Suprapubic skin (tissue), 4 donors: Measurements from ENCODE around the gene KLRC3.

Experiments
- CTCF ChIP-seq, 2 donors: fragments of 200-600 bp in 1 of 2; fragments of 450-650 bp in 1 of 2; sonication (generic) in 1 of 2; IDR thresholded peaks; one replicate each; pipeline ENCODE4 v1.5.1; 2016 to 2019; ENCODE audit warnings: antibody characterized with exemption in 2 of 2, mild to moderate bottlenecking in 1 of 2, moderate library complexity in 1 of 2
- EP300 ChIP-seq: sonication (generic); formaldehyde crosslinking; IDR thresholded peaks from one replicate; pipeline ENCODE4 v1.6.1; 2017; ENCODE audit warnings: antibody characterized with exemption
- POLR2A ChIP-seq, 2 donors: fragments of 450-650 bp; IDR thresholded peaks; one replicate each; pipeline ENCODE4 v1.6.1; 2017; ENCODE audit warnings: antibody characterized with exemption in 2 of 2, mild to moderate bottlenecking in 2 of 2, moderate library complexity in 2 of 2
- POLR2AphosphoS5 ChIP-seq, 3 donors: sonication (generic); formaldehyde crosslinking; IDR thresholded peaks; one replicate each; pipeline ENCODE4 v1.6.1; 2017; ENCODE audit warnings: antibody characterized with exemption in 3 of 3

GRCh38 chr12:10372559-10372958, 47.8 kb downstream of the KLRC3 start:
- TF ChIP-seq CTCF (IDR thresholded peaks at IDR 0.05) (no peak), POLR2A (IDR thresholded peaks at IDR 0.05) (no peak), EP300 (no peak), POLR2AphosphoS5 (IDR thresholded peaks at IDR 0.05) (no peak)
